22Rv1 (cell line): ENCODE data around the gene HSP90AB1.

Experiments used
- H3K27ac ChIP-seq: fragments of 450-650 bp; 2 replicates; pipeline ENCODE4 v1.5.1; 2017
- CTCF ChIP-seq: fragments of 450-650 bp; IDR thresholded peaks from 2 replicates; pipeline ENCODE4 v1.5.1; 2017; ENCODE audit warnings: mild to moderate bottlenecking
- ZFX ChIP-seq: fragments of 450-650 bp; IDR thresholded peaks from 2 replicates; pipeline ENCODE4 v1.6.1; 2017; ENCODE audit warnings: antibody characterized with exemption, borderline replicate concordance

Gene HSP90AB1

GRCh38 chr6:44265007-44265721 lies 18.3 kb downstream of the HSP90AB1 start, which contains the start of gene NFKBIE:
Gene NFKBIE (minus strand): TSS chr6:44265551. CDS start chr6:44265346, 205 bp downstream.
- TF ChIP-seq CTCF: peak; percentile 29
- TF ChIP-seq ZFX: no peak
- peak within 1 kb of the TSS; percentile 64 for H3K27ac ChIP-seq

- peak overlapping the region; percentile 64 for H3K27ac ChIP-seq
- no peak for TF ChIP-seq ZFX
Measured at GRCh38 chr6:44265722-44266233, 18.9 kb downstream of the HSP90AB1 start.

GRCh38 chr6:44266347-44266746 lies 19.4 kb downstream of the HSP90AB1 start:
- TF ChIP-seq CTCF (no peak), ZFX (no peak)
- H3K27ac ChIP-seq: no peak overlapping the region

GRCh38 chr6:44267252-44267651 lies 20.4 kb downstream of the HSP90AB1 start:
- TF ChIP-seq CTCF: no peak
- H3K27ac ChIP-seq: no peak overlapping the region

GRCh38 chr6:44268095-44268628 lies 21.3 kb downstream of the HSP90AB1 start:
- H3K27ac ChIP-seq: no peak overlapping the region
- peak; percentile 96 for TF ChIP-seq CTCF
- no peak for TF ChIP-seq ZFX

GRCh38 chr6:44269178-44269920 lies 22.4 kb downstream of the HSP90AB1 start:
- H3K27ac ChIP-seq: no peak overlapping the region
- no peak for TF ChIP-seq ZFX
- TF ChIP-seq CTCF: no peak

- no peak for TF ChIP-seq ZFX
- no peak for TF ChIP-seq CTCF
- H3K27ac ChIP-seq: no peak within 1 kb of the TSS
Measured at GRCh38 chr6:44269921-44270525, 23.1 kb downstream of the HSP90AB1 start, which contains the start of gene TMEM151B. Gene TMEM151B (plus strand): TSS chr6:44270450. CDS start chr6:44270743, 293 bp downstream.
